ENCODE results near the gene RRP1B. TPM values are rescaled to one million over a fixed set of nuclear protein-coding genes. Genes with fewer than 3 reads are reported as not detected.

Gene RRP1B
- total RNA-seq, 1 experiment from 2014 or later = 55.9 TPM

DNA sequence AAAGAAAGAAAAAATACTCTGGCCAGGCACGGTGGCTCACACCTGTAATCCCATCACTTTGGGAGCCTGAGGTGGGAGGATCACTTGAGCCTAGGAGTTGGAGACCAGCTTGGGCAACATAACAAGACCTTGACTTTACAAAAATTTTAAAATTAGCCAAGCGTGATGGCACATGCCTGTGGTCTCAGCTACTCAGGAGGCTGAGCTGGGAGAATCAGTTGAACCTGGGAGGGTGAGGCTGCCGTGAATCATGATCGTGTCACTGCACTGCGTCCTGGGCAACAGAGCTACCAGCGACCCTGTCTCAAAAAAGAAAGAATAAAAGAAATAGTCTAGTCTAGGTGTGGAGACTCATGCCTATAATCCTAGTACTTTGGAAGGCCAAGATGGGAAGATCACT is 22.3 kb downstream of the RRP1B start:
- ChIA-PET POLR2A (no interaction called here), CTCF (no interaction called here), RAD21 (ENCODE audit: low non-redundant PET in 1 of 2, low total read pairs in 2 of 2, uncharacterized antibody in 2 of 2, unreplicated experiment in 2 of 2) (no interaction called here)
- Histone ChIP-seq H3K4me3 (replicated peaks in 1 of 2; ENCODE audit: low read depth in 1 of 2, low read length in 2 of 2) (no peak overlapping the region), H2AFZ (ENCODE audit: low read depth, low read length, poor library complexity, severe bottlenecking) (no peak overlapping the region), H3K4me1 (ENCODE audit: control insufficient read depth in 1 of 2, insufficient read depth in 2 of 2, low read length in 2 of 2) (no peaks in the 10 kb centered on the region), H3K36me3 (ENCODE audit: control insufficient read depth in 1 of 2, insufficient read depth in 2 of 2, low read length in 2 of 2) (peaks cover 46 to 48% of the 10 kb centered on the region in 2 experiments; a peak in 3 of 4 replicates), H3K9me3 (ENCODE audit: control insufficient read depth in 1 of 2, insufficient read depth in 1 of 2, low read depth in 1 of 2, low read length in 2 of 2) (no peaks in the 10 kb centered on the region), H3K27ac (ENCODE audit: low read depth, low read length) (no peak overlapping the region), H3K9ac (ENCODE audit: low read length) (no peak overlapping the region), H4K20me1 (ENCODE audit: insufficient read depth) (no peaks in the 10 kb centered on the region), H3K9me2 (ENCODE audit: insufficient read depth) (no peaks in the 10 kb centered on the region), H3K79me2 (ENCODE audit: insufficient read depth, low read length) (peaks cover 55% of the 10 kb centered on the region), H3K27me3 (ENCODE audit: insufficient read depth, low read length) (no peaks in the 10 kb centered on the region), H3K4me2 (ENCODE audit: low read length) (no peak overlapping the region)
- ATAC-seq (no peak), DNase-seq (ENCODE audit: low read depth, low spot score) (no peak)
- intact Hi-C loops (cut with micrococcal nuclease) = no loop called here
- BruUV-seq (replicated peaks) = no TSS peak
- TF ChIP-seq CTCF (IDR thresholded peaks at IDR 0.05 in 2 of 3, conservative IDR thresholded peaks at IDR 0.05 in 1 of 3; ENCODE audit: borderline replicate concordance in 1 of 3, insufficient read depth in 1 of 3, low read depth in 2 of 3, low read length in 2 of 3) = no peak
- no peak for TF ChIP-seq EZH2phosphoT487 (IDR thresholded peaks at IDR 0.05; ENCODE audit: borderline replicate concordance)
- no peak for TF ChIP-seq EZH2 (IDR thresholded peaks at IDR 0.05)
- TF ChIP-seq ELF1 (IDR thresholded peaks at IDR 0.05; ENCODE audit: borderline replicate concordance, low read depth) = no peak
- TF ChIP-seq ZNF274 (IDR thresholded peaks at IDR 0.05; ENCODE audit: low read depth, low read length) = no peak
- TF ChIP-seq EGR1 (IDR thresholded peaks at IDR 0.05; ENCODE audit: low read depth) = no peak
- no peak for TF ChIP-seq POLR2A (IDR thresholded peaks at IDR 0.05; ENCODE audit: borderline replicate concordance, extremely low read depth, insufficient read depth, insufficient read length)
- TF ChIP-seq SIN3A (IDR thresholded peaks at IDR 0.05; ENCODE audit: low read depth) = no peak
- TF ChIP-seq, protein P1, sequence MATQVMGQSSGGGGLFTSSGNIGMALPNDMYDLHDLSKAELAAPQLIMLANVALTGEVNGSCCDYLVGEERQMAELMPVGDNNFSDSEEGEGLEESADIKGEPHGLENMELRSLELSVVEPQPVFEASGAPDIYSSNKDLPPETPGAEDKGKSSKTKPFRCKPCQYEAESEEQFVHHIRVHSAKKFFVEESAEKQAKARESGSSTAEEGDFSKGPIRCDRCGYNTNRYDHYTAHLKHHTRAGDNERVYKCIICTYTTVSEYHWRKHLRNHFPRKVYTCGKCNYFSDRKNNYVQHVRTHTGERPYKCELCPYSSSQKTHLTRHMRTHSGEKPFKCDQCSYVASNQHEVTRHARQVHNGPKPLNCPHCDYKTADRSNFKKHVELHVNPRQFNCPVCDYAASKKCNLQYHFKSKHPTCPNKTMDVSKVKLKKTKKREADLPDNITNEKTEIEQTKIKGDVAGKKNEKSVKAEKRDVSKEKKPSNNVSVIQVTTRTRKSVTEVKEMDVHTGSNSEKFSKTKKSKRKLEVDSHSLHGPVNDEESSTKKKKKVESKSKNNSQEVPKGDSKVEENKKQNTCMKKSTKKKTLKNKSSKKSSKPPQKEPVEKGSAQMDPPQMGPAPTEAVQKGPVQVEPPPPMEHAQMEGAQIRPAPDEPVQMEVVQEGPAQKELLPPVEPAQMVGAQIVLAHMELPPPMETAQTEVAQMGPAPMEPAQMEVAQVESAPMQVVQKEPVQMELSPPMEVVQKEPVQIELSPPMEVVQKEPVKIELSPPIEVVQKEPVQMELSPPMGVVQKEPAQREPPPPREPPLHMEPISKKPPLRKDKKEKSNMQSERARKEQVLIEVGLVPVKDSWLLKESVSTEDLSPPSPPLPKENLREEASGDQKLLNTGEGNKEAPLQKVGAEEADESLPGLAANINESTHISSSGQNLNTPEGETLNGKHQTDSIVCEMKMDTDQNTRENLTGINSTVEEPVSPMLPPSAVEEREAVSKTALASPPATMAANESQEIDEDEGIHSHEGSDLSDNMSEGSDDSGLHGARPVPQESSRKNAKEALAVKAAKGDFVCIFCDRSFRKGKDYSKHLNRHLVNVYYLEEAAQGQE (IDR thresholded peaks at IDR 0.05; ENCODE audit: low read depth) = no peak
- TF ChIP-seq TCF7L2 (IDR thresholded peaks at IDR 0.05; ENCODE audit: borderline replicate concordance, extremely low read depth, insufficient read depth, insufficient read length) = no peak
- no peak for TF ChIP-seq ATF3 (IDR thresholded peaks at IDR 0.05)
- no peak for TF ChIP-seq FOSL1 (IDR thresholded peaks at IDR 0.05; ENCODE audit: low read depth)
- TF ChIP-seq SP1 (IDR thresholded peaks at IDR 0.05; ENCODE audit: low read depth) = no peak
- no peak for TF ChIP-seq CBX3 (IDR thresholded peaks at IDR 0.05; ENCODE audit: low read depth)
- TF ChIP-seq, protein P2, sequence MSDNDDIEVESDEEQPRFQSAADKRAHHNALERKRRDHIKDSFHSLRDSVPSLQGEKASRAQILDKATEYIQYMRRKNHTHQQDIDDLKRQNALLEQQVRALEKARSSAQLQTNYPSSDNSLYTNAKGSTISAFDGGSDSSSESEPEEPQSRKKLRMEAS (IDR thresholded peaks at IDR 0.05) = no peak
- TF ChIP-seq, protein P3, sequence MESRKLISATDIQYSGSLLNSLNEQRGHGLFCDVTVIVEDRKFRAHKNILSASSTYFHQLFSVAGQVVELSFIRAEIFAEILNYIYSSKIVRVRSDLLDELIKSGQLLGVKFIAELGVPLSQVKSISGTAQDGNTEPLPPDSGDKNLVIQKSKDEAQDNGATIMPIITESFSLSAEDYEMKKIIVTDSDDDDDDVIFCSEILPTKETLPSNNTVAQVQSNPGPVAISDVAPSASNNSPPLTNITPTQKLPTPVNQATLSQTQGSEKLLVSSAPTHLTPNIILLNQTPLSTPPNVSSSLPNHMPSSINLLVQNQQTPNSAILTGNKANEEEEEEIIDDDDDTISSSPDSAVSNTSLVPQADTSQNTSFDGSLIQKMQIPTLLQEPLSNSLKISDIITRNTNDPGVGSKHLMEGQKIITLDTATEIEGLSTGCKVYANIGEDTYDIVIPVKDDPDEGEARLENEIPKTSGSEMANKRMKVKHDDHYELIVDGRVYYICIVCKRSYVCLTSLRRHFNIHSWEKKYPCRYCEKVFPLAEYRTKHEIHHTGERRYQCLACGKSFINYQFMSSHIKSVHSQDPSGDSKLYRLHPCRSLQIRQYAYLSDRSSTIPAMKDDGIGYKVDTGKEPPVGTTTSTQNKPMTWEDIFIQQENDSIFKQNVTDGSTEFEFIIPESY (IDR thresholded peaks at IDR 0.05; ENCODE audit: extremely low read depth, insufficient replicate concordance, low read length) = no peak
